NCI-H1436 treated with DMSO at 0.1 percent for 48 hours (cell line): Measurements from ENCODE around the gene SLC24A3.

ENCODE experiments used
- DNase-seq: peaks from one replicate; lab custom pipeline; 2025; lab: John Stamatoyannopoulos, UW

The SLC24A3 gene

DNA sequence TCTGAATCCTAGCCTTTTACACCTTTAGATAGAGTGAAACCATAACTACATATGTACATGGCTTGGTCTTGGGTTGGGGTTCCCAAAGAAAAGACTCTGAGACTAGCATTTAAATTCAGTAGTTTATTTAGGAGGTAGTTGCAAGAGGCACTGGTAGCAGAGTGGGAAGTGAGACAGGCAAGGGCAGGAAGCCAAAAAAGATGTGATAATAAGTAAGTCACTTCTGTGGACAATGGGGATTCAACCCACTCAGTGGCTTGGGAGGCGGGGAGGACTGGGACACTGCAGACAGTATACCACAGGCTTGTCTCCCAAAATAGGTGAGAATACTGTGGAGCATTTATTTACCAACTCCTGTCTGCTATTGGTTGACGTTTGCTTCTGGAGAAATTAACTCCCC lies 131.9 kb downstream of the SLC24A3 start:
- DNase-seq: no peak

DNA sequence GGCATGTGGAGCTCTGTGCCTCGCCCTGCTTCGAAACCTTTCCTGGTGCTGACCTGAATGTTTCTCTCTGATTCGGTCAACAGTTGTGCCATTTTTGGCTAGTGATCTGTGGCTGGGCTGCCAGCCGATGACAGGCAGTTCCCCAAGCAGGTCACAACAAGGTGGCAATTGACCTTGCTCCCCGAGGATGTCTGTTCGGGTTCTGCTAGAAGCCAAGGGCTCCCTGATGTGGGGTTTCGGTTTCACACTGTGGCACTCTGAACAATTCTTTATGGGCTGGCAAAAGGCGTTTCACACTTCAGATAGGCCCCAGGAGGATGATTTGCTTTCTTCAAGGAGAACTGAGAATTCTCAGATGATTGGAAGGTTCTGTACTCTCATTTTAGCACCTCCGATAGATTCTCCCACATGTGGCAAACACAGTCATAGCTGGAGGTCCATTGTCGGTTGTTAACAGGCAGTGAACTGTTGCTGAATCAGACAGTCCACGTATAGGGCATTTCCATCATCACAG lies 135.6 kb downstream of the SLC24A3 start:
- DNase-seq: no peak

DNA sequence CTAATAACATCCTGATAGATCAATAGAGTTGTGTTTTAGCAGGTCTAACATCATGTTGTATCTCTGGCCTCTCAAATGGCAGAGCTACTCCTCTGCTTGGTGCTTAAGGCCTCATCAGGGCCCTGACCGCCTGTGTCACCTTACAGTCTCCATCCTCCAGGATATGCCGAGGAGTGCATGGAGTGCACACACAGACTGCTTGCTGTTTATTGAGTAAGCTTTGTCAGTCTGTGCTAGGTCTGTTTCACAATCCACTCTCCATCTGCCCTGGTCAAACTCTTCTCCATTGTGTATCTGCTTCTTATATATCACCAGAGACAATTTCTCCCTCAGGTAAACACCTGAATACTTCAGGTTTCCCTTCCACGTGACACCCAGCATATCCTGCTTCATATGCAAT lies 136.1 kb downstream of the SLC24A3 start:
- DNase-seq: no peak

DNA sequence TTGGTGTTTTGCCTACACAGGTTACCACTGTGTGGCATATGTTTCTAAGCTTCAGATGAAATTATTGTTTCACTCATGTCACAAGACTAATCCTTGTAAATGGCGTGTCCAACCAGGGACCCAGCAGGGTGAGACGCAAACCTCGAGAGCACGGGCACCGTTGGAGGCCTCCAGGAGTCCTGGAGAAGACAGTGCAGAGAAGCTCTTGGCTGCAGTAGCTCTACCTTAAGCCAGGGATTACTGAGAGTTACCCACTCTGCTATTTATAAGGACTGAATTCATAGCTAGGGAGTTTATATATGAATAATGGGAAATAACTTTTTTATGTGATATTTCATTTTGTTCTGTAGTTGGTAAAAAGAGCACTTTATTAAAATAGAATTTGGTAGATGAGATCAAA lies 137.4 kb downstream of the SLC24A3 start:
- DNase-seq: no peak

DNA sequence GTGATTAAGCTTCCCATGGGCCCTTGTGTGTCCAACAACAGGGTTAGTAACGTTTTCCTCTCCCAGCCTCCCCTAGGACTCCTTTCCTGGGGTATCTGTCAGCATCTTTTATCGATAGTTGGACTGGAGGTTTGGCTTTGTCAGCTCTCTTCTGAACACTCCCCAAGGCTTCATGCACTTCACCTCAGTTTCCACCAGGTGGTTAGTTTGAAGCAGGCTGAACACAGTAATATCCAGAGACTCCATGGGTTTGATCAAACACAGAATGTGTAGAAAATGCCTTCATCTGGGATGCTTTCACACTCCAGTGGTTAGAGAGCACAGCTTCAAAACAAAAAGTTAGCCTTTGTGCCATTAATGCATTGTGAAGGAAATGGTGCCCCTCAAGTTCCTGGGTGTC lies 139.1 kb downstream of the SLC24A3 start:
- DNase-seq: no peak

DNA sequence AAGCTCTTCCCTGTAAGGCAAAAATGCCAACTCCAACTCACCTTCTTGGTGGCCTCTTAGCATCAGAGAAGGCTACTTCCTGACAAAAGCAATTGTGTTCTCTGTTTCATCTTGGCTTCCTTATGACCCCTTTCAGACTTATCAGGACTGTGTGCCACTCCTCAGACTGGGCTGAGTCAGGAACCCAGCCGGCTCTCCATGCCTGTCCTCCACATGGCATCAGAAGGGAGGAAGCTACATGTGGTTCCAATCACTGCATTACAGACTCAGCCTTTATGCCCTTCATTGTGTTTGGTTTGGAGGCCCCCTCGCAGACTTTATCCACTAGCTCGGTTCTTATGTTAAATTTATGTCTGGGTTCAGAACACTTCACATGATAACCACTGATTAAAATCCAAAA lies 142.5 kb downstream of the SLC24A3 start:
- no peak for DNase-seq

DNA sequence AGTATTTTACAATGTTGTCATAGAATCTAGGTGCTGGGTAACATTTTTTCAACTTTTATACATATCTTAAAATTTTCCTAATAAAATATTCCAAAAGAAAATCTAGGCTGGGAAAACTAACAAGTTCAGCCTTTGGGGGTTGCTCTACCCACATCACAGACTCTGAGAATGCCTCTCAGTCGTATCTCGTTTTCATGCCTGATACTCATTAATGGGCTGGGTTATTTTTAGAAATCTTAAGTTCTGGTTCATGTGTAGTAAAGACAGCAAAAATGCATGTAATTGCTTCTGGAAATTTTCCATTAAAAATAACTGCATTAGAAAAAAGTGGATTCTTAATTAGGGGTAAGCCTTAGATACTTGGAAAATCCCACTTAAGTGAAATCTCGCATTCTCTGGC lies 149.3 kb downstream of the SLC24A3 start:
- DNase-seq: no peak

DNA sequence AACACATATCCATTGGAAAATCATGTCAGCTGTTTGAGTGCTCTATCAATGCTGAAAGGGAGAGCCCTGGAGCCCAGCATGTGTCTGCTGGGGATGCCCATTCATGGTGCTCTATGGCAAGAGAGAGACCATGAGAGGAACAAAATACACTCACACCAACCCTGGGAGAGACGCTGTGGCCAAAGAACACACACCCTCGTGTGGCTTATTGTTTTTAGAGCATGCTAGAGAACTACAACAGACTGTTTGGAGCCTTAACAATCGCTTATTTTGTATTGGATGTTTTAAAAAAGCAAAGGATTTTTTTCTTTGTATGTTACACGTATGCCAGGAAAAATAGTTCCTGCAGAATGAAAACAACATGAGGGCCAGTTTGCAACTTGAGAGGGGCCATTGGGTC lies 151.0 kb downstream of the SLC24A3 start:
- no peak for DNase-seq

DNA sequence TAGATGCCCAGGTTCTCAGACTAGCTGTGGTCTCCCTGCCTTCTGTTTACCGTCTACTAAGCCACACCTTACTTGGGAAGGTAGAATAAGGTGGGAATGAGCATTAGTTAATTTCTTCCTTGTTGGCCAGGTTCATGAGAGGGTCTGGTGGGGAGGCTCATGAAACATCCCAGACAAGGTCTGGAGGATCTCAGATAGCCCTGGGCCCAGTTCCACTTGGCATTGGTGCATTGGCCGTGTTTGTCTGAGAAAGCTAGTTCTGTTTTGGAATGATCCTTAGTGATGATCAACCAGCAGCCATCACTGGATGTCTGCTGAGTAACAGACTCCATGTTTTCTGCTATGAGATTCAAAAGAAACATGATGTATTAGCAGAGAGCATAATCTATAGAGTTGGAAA lies 155.1 kb downstream of the SLC24A3 start:
- no peak for DNase-seq

DNA sequence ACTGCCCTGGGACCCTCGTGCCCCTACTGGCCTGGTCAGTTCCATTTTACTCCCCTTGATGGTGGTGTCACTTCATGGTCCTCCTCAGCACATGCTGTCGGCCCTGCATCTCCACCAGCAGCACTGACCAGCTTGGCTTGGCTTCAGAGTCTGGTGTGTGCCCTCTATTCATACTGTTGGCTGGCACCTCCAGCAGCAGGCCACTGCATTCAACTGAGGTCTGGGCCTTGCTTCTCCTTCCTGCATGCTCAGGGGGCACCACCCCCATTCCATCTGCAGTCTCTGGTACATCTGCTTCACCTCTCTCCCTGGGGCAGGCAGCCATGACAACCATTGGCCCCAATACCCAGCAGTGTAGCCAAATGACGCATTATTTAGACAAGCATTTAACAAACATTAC lies 155.9 kb downstream of the SLC24A3 start:
- DNase-seq: no peak

DNA sequence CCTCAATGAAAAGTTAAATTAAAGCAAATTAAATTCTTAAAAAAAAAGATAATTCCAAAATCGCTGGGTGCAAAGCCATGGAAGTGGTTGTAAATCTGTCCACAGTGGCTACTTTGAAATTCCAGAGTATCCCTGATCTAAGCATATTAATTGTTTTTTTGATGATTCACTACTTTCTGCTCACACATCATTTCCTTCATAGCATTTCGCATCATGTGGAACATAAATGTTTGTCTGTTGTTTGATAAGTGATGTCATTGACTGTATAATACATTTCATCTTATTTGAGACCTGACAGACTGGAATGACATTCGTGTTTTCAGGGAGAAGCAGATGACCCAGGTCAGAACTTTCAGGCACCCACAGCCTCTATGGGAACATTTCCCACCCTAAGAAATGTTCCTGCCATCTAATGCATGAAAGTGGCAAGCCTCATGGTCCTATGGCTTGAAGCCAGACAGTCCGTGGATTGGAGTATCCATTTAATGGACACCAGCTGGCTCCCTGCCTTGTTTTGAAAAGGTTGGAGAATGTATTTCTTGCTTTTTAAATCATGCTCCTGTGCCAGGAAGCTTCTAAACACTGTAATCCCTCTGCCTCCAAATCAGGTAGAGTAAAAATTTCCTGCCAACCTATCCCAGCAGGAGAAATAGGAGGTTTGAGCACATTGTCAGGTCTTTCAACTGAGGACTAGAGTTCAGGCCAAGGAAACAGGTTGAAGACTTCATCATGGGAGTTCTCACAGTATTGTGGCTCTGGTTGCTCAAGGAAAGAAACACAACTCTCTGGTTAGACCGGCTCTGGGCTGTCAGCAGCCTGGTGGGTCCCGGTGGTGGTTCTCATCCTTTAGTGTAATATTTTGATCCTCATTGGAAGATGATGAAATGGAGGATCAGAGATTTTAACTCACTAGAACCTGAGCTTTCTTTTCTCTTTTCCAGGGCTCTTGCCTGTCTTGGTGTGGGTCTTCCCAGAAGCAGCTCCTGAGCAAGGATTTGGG lies 157.9 kb downstream of the SLC24A3 start:
- no peak for DNase-seq

DNA sequence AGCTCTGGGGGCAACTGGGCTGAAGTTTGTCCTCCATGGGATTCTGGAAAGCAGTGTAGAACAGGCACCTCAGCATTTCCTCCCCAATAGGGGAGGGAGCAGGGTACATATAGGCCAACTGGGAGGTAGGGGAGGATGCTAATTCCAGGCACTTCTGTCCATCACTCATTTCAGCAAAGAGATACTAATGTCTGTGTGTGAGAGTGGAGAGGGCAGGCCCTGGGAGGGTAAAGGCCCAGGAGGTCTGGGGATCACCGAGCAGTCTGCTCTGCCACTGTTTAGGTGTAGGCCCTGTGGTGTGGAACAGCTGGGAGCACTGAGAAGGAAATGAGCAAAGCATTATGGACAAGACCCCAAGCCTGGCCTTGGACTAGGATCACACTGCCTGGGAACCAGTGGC lies 158.7 kb downstream of the SLC24A3 start:
- DNase-seq: no peak

DNA sequence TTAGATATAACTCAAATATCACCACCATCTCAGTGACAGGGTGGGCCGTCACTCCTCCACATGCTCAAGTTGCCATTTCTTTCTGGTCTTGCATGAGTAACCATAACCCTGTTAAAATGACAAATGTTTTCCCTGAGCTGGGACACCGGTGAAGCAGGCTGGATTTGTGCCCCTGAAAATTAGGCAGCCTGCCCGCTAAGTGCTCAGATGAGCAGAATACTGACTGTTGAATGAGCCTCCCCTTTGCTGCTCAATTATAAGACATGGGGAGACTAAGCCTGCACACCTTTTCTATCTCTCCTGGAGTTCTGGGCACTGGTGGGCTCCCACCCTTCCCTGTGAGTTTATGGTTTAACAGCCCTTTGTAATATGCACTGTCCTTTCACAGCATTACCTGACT lies 161.8 kb downstream of the SLC24A3 start:
- no peak for DNase-seq

DNA sequence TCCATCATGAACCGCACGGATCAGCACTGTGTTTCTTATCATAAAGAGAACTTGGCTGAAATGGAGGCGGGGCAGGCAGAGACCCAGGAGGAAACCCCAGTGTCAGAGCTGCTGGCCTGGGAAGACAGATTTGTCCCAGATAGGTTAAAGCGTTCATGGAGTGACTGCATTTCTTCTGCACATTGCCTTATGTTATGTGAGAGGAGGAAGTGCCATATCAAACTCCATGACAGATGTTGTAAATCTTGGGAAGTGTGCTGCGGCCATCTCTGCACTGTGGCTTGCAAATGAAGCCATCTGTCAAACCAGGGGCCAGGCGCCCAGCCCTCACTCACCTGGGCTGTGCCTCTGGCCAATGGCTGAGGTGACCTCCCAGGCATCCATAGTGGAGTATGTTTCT lies 163.0 kb downstream of the SLC24A3 start:
- DNase-seq: no peak

DNA sequence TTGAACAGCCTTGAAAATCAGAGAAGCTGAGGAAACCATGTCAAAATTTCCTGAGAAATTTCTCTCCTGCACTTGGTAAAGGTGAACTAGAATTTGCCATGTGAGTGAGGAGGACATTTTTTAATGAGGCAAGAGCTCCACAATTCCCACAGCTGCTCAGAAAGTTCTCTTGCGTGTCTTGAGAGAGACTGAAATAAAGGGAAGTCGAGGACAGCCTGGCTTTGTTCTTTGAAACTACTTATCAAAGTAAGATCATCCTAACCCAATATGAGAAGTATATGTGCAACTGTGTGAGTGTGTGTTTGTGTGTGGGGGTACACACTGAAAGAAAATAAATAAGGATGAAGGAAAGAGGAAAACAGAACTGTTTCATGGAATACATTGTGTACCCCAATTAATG lies 163.4 kb downstream of the SLC24A3 start:
- DNase-seq: no peak

DNA sequence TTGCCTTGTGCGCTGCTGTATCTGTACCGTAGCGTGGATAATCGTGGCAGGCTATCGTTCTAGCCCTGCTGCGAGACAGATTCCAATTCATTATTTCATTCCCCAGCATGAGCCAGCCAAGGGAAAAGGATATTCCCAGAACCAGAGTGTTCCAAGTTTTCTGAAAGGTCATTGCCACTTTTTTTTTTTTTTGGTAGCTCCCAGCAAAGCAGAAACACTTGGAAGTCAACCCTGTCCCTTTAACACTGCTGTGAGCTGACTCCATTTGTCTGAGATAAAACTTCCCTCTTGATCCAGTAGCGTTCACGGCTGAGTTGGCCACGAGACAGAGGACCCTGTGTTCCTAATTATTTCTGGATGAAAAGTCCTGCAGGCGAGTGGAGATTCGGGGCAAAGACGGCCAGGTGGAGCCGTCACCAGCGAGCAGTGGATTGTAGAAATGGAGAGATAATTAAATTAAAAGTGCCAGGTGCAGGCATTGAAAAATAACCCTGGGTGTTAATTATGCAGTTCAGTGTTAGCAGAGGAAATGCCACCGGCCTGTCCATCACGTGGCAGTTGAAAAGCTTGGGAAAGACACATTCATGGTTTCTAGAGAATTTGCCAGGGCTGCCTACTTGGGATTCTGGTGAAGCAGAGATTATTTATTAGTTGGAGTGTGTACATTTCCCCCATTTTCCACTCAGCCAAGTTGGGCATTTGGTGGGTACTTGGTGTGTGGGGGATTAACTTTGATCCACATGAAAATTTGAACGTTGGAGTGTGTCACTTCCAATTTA lies 164.2 kb downstream of the SLC24A3 start:
- DNase-seq: no peak

DNA sequence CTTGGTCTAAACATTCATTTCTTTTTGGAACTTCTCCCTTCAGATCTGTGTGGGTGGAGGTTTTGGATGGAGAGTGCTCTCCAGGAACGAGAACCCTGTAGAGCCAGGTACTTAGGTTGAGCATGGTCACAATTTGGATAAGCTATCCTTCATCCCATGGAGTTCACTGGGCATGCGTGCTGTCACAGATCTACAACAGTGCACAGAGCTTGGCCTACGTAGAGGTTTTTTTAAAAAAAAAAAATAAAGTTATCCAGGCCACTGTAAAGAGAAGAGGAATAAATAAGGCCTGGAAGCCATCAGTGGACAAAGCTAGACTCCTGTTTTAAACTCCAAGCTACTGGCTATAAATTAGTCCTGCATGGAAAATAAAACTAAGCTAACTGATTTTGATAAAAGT lies 165.6 kb downstream of the SLC24A3 start:
- no peak for DNase-seq

DNA sequence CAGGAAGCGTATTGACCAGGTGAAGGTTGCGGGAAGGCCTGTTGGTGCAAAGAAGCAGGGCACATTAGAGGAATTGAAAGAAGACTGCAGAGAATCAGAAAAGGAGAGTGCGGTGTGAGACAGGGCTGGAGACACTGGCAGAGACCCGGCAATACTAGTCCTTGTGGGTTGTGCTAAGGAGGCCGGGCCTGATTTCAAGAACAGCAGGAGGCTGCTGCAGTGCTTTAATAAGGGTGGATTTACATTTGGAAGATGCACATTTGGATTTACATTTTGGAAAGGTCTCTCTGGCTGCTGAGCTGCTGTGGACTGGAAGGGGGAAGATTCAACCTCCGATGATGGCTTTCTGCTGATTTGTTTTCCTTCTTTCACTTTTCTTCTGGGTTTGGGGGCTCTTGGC lies 167.8 kb downstream of the SLC24A3 start:
- DNase-seq: no peak

DNA sequence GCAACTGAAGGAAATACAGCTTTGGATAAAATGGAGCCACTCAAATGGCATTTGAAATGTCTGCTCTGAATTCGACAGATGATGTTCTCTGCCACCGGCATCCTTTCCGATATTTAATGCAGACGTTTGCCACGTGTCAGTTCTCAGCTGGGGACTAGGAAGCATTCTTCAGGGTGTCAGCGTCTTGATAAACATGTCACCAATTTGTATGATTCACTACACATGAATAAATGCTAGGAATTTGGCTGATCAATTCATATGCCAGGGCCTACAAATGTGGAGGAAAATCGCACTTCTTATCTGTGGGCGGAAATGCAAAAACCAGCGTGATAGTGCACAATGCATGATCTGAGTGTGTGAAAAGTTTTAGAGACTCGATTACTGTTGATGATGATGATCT lies 169.5 kb downstream of the SLC24A3 start:
- no peak for DNase-seq

DNA sequence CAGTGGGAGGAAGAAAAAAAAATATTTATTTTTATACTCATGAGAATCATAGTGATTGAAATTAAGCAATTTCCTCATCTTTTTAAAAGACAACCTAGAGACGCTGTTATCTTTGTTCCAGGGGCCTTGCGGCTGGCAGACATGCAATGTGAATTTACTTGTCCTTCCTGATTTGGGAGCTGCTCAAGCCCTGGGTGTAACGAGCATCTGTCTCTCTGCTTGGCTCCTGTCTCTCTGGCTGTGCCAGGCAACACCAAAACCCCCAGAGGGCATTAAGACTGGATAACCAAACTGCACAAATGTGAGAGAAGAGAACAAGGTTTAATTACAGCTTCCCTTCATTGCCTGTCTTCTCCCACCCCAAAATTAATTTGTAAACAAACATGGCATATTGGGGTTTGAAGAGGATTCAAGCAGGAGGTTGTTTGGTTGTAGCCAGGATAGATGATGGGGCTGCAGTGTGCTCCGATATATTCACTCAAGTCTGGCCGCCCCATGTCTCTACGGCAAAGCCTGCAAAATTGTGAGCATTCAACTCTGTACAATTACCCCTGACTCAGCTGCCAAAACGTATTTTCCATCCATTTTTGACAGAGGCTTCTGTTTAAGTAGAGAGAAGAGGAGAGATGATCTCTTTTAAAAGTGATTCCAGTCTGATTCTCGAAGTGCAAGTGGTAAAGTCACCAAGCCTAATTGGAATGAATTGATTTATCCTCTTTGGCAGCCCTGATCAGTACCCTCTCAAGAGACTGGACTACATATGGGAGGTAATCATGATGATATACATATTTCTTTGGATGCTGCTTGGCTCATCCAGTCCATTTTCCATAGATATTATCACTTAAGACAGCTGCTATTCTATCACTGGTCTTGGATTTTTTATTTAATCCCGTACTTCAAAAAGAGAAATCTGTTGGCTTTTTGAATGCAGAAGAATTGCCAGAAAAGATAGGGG lies 170.2 kb downstream of the SLC24A3 start:
- no peak for DNase-seq

DNA sequence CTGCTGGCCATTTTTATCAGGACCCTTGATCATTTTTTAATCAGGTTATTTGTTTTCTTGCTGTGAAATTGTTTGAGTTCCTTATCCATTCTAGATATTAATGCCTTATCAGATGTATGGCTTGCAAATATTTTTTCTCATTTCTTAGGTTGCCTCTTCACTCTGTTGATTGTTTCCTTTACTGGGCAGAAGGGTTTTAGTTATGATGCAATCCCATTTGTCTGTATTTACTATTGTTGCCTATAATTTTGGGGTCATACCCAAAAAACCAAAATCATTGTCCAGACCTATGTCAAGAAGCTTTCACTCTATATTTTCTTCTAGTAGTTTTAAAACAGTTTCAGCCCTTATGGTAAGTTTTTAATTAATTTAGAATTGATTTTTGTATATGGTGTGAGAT lies 172.5 kb downstream of the SLC24A3 start:
- no peak for DNase-seq

DNA sequence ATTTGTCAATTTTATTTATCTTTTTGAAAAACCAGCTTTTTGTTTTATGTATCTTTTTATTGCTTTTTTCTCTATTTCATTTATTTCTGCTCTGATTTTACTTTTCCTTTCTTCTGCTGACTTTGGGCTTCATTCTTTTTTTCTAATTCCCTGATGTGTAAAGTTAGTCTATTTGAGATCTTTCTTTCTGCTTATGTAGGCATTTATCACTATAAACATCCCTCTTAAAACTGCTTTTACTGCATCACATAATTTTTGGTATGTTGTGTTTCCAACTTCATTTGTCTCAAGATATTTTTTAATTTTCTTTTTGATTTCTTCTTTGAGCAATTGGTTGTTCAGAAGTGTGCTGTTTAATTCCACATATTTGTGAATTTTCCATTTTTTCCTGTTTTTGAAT lies 174.8 kb downstream of the SLC24A3 start:
- DNase-seq: no peak
